WTC11 (cell line): ENCODE data around the gene FGF1.

Experiments
- ATF2 ChIP-seq: sonication (generic); formaldehyde crosslinking; IDR thresholded peaks from 2 replicates; pipeline ENCODE4 v1.8.1; 2022; ENCODE audit warnings: low read depth, missing genetic modification reagents, borderline replicate concordance
- CREB1 ChIP-seq: sonication (generic); formaldehyde crosslinking; IDR thresholded peaks from 2 replicates; pipeline ENCODE4 v1.8.0; 2023; ENCODE audit warnings: mild to moderate bottlenecking, missing genetic modification reagents
- CREM ChIP-seq: sonication (generic); formaldehyde crosslinking; IDR thresholded peaks from 2 replicates; pipeline ENCODE4 v1.8.1; 2022; ENCODE audit warnings: mild to moderate bottlenecking, missing genetic modification reagents, moderate library complexity
- CTCF ChIP-seq: fragments of 200-600 bp; IDR thresholded peaks from 2 replicates; pipeline ENCODE4 v1.8.0; 2022; ENCODE audit warnings: antibody characterized with exemption
- HMGXB4 ChIP-seq: sonication (generic); formaldehyde crosslinking; IDR thresholded peaks from 2 replicates; pipeline ENCODE4 v1.8.1; 2023; ENCODE audit warnings: mild to moderate bottlenecking, moderate library complexity, missing genetic modification reagents
- JUN ChIP-seq: sonication (generic); formaldehyde crosslinking; IDR thresholded peaks from 2 replicates; pipeline ENCODE4 v1.8.0; 2023; ENCODE audit warnings: mild to moderate bottlenecking, missing genetic modification reagents
- TCF7 ChIP-seq: sonication (generic); formaldehyde crosslinking; IDR thresholded peaks from 2 replicates; pipeline ENCODE4 v1.8.0; 2022; ENCODE audit warnings: mild to moderate bottlenecking, low read depth, missing genetic modification reagents, moderate library complexity
- TEAD4 ChIP-seq: sonication (generic); formaldehyde crosslinking; IDR thresholded peaks from 2 replicates; pipeline ENCODE4 v1.8.0; 2022; ENCODE audit warnings: mild to moderate bottlenecking, missing genetic modification reagents
- ZNF138 ChIP-seq: sonication (generic); formaldehyde crosslinking; conservative IDR thresholded peaks from 2 replicates; pipeline ENCODE4 v1.8.1; 2022; ENCODE audit warnings: mild to moderate bottlenecking, moderate library complexity, missing genetic modification reagents
- TF ChIP-seq, protein P1 (sequence below): sonication (generic); formaldehyde crosslinking; conservative IDR thresholded peaks from 2 replicates; pipeline ENCODE4 v1.8.1; 2022; ENCODE audit warnings: mild to moderate bottlenecking, missing genetic modification reagents
- TF ChIP-seq, protein P2 (sequence below): sonication (generic); formaldehyde crosslinking; IDR thresholded peaks from 2 replicates; pipeline ENCODE4 v1.8.0; 2023; ENCODE audit warnings: missing genetic modification reagents

- TF ChIP-seq CTCF: no peak
- TF ChIP-seq TEAD4 (CRISPR knock-in tag): no peak
- TF ChIP-seq ZNF138 (CRISPR knock-in tag): no peak
- no peak for TF ChIP-seq HMGXB4 (CRISPR knock-in tag)
- TF ChIP-seq ATF2 (CRISPR knock-in tag): no peak
- TF ChIP-seq JUN (CRISPR knock-in tag): no peak
- TF ChIP-seq, protein P1, sequence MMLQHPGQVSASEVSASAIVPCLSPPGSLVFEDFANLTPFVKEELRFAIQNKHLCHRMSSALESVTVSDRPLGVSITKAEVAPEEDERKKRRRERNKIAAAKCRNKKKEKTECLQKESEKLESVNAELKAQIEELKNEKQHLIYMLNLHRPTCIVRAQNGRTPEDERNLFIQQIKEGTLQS: no peak
- TF ChIP-seq CREB1 (CRISPR knock-in tag): no peak
- TF ChIP-seq, protein P2, sequence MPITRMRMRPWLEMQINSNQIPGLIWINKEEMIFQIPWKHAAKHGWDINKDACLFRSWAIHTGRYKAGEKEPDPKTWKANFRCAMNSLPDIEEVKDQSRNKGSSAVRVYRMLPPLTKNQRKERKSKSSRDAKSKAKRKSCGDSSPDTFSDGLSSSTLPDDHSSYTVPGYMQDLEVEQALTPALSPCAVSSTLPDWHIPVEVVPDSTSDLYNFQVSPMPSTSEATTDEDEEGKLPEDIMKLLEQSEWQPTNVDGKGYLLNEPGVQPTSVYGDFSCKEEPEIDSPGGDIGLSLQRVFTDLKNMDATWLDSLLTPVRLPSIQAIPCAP (CRISPR knock-in tag): no peak
- no peak for TF ChIP-seq TCF7 (CRISPR knock-in tag)
- TF ChIP-seq CREM (CRISPR knock-in tag): no peak
Measured at GRCh38 chr5:142597025-142597424, 88.9 kb downstream of the FGF1 start.
